ENCODE results near the gene BNIPL. TPM values are rescaled to one million over a fixed set of nuclear protein-coding genes. Genes with fewer than 3 reads are reported as not detected.

BNIPL gene
- total RNA-seq, 1 experiment from 2014 or later = 1.2 TPM

DNA sequence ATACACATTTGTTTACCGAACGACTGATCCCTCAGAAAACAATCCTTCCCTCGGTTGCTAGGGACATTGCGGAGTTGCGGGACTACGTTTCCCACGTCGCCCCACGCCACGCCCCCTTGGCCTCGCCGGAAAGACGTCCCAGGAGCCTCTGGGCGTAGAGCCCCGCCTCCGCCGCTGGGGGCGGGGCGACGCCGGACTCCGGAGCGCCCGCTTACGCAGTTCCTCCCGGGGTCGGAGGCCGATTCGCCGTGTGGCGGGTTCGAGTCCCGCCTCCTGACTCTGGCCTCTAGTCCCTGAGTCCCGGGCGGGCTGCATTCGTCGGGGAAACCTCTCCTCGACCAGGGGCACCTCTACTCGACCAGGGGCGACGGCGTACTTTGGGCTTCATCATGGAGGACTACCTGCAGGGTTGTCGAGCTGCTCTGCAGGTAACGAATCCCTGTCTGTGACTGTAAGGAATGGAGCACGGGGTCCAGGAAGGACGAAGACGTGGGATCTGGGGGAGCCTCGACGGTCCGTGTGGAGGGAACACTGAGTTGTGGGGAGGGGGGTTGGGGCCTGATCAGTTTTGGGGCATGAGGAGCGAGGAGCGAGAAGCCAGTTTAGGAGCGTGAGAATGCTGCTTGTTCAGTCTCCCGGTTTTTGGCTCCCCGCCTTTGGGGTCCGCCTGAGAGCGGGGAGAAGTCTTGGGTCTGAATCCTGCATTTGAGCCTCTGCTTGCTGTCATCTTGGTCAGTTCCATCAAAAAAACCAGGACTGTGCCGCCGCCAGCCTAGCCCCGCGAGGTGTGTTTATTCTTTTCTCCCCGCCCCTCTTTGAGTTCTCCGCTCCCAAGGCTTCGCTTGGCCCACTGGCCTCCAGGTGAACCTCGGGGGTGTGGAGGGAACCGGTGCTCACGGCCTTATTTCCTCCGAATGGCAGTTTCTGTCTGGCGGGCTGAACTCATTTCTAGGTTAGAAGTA lies 27.9 kb upstream of the BNIPL start, which contains the start of gene PRUNE1:
PRUNE1 (plus strand) TSS at position 206 of the 962 bp plus-strand sequence; CDS start at position 390, 184 bp downstream.
- peak; percentile 96 for DNase-seq
- Histone ChIP-seq H3K4me2 (ENCODE audit: insufficient read depth, insufficient read length, low read length) (peak within 1 kb of the TSS; percentile 77), H3K9me3 (ENCODE audit: control insufficient read depth, low read depth, low read length) (no peaks in the 10 kb centered on the region), H4K91ac (ENCODE audit: insufficient read length, low read depth, low read length) (no peak within 1 kb of the TSS), H3K4ac (ENCODE audit: low read depth, low read length) (peak within 1 kb of the TSS; percentile 78), H2BK5ac (ENCODE audit: insufficient read length, low read length) (no peak within 1 kb of the TSS), H3K27ac (ENCODE audit: insufficient read length, low read depth, low read length) (peak within 1 kb of the TSS; percentile 4), H2BK20ac (ENCODE audit: low read depth, low read length, poor library complexity, severe bottlenecking) (peak within 1 kb of the TSS; percentile 33), H2AK5ac (ENCODE audit: insufficient read length, low read length) (no peak within 1 kb of the TSS), H3K9ac (ENCODE audit: extremely low read depth, insufficient read length, low read length) (peak within 1 kb of the TSS; percentile 83), H3K23ac (ENCODE audit: insufficient read length, low read depth, low read length) (no peak within 1 kb of the TSS), H3T11ph (ENCODE audit: low read length) (peak within 1 kb of the TSS; percentile 92), H3K23me2 (ENCODE audit: insufficient read length, low read depth, low read length, poor library complexity, severe bottlenecking) (peaks cover 13% of the 10 kb centered on the region), H2AFZ (ENCODE audit: low read length) (peak within 1 kb of the TSS; percentile 7), H4K5ac (ENCODE audit: insufficient read length, low read depth, low read length) (no peak within 1 kb of the TSS), H4K20me1 (ENCODE audit: control insufficient read depth, insufficient read depth, insufficient read length) (no peaks in the 10 kb centered on the region), H3K18ac (ENCODE audit: insufficient read length, low read depth, low read length) (peak within 1 kb of the TSS; percentile 71), H3K56ac (ENCODE audit: insufficient read length, low read depth, low read length) (no peak within 1 kb of the TSS), H3K79me2 (ENCODE audit: insufficient read depth, low read length) (no peaks in the 10 kb centered on the region; the same call in 1 of the 2 replicates), H3K79me1 (ENCODE audit: insufficient read depth, low read depth, low read length, poor library complexity, severe bottlenecking) (no peaks in the 10 kb centered on the region), H4K8ac (replicated peaks; ENCODE audit: insufficient read length, low read depth, low read length) (no peak within 1 kb of the TSS), H3K27me3 (ENCODE audit: insufficient read depth, low read length) (no peaks in the 10 kb centered on the region), H2BK12ac (ENCODE audit: insufficient read length, low read depth, low read length) (peak within 1 kb of the TSS; percentile 64), H3K4me1 (ENCODE audit: insufficient read depth, low read length) (peaks cover 5% of the 10 kb centered on the region; the same call in 1 of the 2 replicates), H3K14ac (ENCODE audit: insufficient read depth, low read length) (peak within 1 kb of the TSS; percentile 82), H2BK120ac (ENCODE audit: low read depth, low read length, poor library complexity, severe bottlenecking) (peak within 1 kb of the TSS; percentile 97), H2BK15ac (ENCODE audit: low read depth, low read length) (no peak within 1 kb of the TSS)
- TF ChIP-seq, protein P1, sequence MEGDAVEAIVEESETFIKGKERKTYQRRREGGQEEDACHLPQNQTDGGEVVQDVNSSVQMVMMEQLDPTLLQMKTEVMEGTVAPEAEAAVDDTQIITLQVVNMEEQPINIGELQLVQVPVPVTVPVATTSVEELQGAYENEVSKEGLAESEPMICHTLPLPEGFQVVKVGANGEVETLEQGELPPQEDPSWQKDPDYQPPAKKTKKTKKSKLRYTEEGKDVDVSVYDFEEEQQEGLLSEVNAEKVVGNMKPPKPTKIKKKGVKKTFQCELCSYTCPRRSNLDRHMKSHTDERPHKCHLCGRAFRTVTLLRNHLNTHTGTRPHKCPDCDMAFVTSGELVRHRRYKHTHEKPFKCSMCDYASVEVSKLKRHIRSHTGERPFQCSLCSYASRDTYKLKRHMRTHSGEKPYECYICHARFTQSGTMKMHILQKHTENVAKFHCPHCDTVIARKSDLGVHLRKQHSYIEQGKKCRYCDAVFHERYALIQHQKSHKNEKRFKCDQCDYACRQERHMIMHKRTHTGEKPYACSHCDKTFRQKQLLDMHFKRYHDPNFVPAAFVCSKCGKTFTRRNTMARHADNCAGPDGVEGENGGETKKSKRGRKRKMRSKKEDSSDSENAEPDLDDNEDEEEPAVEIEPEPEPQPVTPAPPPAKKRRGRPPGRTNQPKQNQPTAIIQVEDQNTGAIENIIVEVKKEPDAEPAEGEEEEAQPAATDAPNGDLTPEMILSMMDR (conservative IDR thresholded peaks at IDR 0.05) = no peak
- Mint-ChIP-seq H3K4me1 (peaks cover 35 to 41% of the 10 kb centered on the region in 2 experiments), H3K27ac (peak within 1 kb of the TSS; percentile 96 to 98 (median 97)), H3K4me3 (peak within 1 kb of the TSS; percentile 97 to 99), H3K36me3 (ENCODE audit: insufficient read depth in 1 of 3, low read depth in 3 of 3) (no peaks in the 10 kb centered on the region), H3K27me3 (ENCODE audit: low read depth) (no peaks in the 10 kb centered on the region; the same call in 1 of the 2 replicates), H3K9me3 (no peaks in the 10 kb centered on the region; a peak in 2 of 5 replicates)
- no CpG with 5 or more reads among the region's 69 CpGs for WGBS (ENCODE audit: extremely low coverage, insufficient read length, low lambda C conversion rate)

Data from H9 (cell line).